ENCODE results near the gene HDAC4.

The HDAC4 gene

GRCh38 chr2:239246723-239247122, 154.1 kb downstream of the HDAC4 start:
- no peak for DNase-seq

DNA sequence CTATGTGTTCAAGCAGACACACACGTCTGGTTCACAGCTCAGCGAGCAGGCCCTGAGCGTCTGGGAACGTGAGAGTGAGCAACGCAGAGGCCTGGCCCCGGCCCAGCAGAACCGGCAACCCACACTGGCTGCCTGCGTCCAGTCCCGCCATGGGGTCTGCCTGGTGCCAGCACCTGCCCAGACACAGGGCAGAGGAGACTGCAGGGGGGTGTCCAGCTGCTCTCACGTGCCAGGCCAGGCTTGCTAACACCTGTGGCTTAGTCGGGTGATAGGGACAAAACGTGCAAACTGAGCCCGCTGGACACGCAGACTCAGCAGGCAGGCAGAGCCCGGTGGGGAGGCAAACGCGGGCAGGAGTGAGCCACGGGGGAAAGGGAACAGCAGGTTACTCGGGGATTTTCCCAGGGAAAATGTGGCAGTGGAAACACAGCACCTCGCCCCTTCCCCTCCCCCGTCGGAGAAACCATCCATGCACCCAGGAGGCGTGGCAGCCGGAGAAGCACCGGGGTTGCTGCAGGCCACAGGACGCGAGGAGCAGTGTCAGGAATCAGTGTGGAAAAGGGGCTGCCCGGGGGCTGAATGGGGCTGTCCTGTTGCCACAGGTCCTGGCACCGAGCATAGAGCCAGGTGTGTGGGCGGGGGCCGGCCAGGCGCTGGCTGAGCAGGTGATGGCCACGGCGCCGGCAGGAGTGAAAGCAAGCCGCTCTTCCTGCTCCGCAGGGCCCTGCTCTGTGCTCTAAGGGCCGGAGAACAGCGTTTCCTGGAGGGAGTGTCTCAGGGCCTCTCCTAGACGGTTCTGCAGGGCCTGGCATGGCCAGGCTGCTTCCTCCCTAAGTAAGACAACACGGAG, 154.7 kb downstream of the HDAC4 start:
- no peak for DNase-seq

- no peak for DNase-seq
Observed at GRCh38 chr2:239245107-239245506, 155.7 kb downstream of the HDAC4 start.

DNA sequence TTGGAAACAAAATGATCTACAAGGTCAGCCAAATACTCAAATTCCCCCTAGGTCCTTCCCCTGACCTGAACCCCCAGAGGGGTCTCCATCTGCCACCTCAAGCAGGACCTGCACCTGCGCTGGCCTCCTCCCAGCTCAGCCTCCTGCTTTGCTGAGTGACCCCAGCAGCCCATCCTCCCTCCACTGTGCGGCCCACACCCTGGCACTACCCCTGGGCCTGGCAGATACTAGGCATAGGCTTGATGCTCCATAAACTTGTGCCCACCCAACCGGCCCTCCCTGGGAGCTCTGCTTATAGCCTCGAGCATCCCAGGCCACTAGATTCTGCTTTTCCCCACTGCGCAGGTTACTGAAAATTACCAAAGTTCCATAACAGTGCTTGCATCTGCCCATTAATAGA, 156.2 kb downstream of the HDAC4 start:
- DNase-seq, result no peak

GRCh38 chr2:239241431-239241960, 159.3 kb downstream of the HDAC4 start:
- DNase-seq, result no peak

GRCh38 chr2:239240414-239240881, 160.4 kb downstream of the HDAC4 start:
- DNase-seq, result no peak

GRCh38 chr2:239239607-239240413, 161.0 kb downstream of the HDAC4 start:
- no peak for DNase-seq

GRCh38 chr2:239238839-239239606, 161.8 kb downstream of the HDAC4 start:
- no peak for DNase-seq

GRCh38 chr2:239238381-239238780, 162.4 kb downstream of the HDAC4 start:
- DNase-seq, result no peak

GRCh38 chr2:239236808-239237205, 164.0 kb downstream of the HDAC4 start:
- no peak for DNase-seq

- no peak for DNase-seq
Observed at GRCh38 chr2:239236043-239236807, 164.6 kb downstream of the HDAC4 start.

DNA sequence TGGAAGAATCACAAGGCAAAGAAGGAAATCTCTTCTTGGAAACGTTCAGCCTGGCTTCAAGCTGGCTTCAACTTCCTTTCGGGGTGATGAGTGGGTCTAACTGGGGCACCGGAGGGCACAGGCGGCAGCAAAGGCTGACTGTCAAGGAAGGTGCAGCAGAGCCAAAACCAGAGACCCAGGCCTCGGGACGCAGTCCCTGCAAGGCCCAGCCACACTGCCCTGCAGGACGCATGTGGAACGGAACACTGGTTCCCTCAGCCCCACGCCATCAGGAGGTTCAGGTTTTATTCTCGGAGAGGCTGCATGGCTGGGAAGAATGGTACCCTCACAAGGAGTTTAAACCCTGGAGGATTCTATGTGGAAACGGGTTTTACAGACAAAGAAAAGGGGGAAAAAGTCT, 165.5 kb downstream of the HDAC4 start:
- no peak for DNase-seq

DNA sequence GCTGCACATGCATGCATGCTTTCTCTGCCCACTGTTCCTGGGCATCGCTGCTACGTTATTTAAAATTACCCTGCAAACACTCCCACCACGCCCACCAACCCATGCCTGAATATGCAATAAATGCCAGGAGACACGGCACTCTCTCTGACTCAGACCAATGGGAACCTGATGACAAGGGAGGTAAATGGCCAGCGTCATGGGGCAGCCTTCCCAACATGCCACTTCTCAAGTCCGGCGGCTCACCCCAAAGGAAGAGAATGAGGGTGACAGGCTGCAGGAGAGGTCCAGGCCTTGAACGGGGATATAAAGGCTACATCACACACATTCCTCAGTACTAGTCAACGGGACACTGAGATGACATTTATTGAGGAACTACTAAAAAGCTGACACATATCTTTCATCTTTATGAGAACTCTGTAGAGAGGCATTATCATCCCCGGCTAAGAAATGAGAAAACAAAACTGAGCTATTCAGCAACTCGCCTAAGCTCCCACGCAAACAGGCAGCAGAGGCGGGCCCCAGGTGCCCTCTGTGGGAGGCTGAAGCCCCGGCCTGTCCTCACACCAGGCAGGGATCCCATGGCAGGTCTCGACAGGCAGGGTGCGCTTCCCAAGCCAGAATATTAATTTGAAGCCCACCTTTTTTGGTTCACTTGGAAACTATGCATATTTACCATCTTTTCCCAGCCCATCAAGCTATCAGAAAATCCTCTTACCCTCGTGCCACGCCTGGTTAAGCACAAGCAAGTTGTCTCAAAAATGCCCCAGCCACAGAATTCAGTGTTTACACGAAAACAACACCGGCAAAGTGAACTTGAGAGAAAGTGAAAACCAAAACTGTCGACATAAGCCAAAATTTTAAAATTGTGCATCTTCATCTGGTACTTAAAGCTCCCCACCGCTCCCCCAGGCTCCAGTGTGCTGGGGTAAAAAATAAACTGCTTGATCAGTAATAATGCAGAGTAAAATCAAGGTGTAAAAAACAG, 166.3 kb downstream of the HDAC4 start:
- no peak for DNase-seq

GRCh38 chr2:239233576-239233975, 167.2 kb downstream of the HDAC4 start:
- no peak for DNase-seq

- DNase-seq, result no peak
Observed at GRCh38 chr2:239232195-239232578, 168.6 kb downstream of the HDAC4 start.

GRCh38 chr2:239231231-239232194, 169.3 kb downstream of the HDAC4 start:
- no peak for DNase-seq

- DNase-seq, result no peak
Observed at GRCh38 chr2:239230318-239231052, 170.3 kb downstream of the HDAC4 start.

DNA sequence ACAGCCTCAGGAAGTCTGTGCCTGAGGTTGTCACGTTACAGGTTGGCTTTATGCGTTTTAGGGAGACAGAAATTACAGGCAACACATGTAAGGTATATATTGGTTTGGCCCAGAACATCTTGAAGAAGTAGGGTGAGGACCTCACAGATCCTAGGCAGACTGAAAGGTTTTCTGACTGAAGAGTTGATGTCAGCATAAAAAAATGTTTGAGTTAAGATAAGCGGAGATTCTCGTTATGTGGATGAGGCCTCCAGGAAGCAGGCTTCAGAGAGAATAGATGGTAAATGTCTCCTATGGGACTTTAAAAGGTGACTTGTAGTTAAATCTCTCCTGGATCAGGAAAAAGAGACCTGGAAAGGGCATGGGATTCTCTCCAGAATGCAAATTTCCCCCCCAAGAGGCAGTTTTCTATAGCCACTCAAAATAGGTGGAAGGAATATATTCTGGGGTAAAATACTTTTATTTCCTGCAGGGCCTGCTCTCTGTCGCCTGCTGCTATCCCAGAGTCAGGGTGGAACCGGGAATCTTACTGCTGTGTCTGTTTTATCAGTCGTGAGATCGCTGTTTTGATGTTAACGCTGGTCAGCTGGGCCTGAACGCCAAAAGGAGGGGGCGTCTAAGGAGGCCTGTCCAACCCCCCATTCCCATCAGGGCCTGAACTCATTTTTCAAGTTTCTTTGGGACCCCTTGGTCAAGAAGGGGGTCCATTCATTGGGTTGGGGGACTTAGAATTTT, 171.1 kb downstream of the HDAC4 start:
- no peak for DNase-seq
